ENCODE measurements around the gene PRDM5. TPM values are rescaled to one million over a fixed set of nuclear protein-coding genes. Genes with fewer than 3 reads are reported as not detected.

The PRDM5 gene
- total RNA-seq, 6 donors from 2014 or later, result 8.0 to 28.3 (median 18.9) TPM

- ATAC-seq (ENCODE audit: low FRiP score in 2 of 2) (peak in 1 of 2 donors; percentile 16), DNase-seq (no peak)
- H3K4me3 ChIP-seq, result no peak overlapping the region
- no peaks in the 10 kb centered on the region for H3K9me3 ChIP-seq
- H3K36me3 ChIP-seq, result no peaks in the 10 kb centered on the region
- H3K4me1 ChIP-seq, result peaks cover 0 to 3% (median 0%) of the 10 kb centered on the region in 4 donors
- H3K27ac ChIP-seq, result no peak overlapping the region
- 83% methylated on average over 1 to 4 of the region's 4 CpGs for WGBS, 2 donors
- TF ChIP-seq CTCF (IDR thresholded peaks at IDR 0.05) (no peak), POLR2AphosphoS5 (IDR thresholded peaks at IDR 0.05) (no peak), POLR2A (IDR thresholded peaks at IDR 0.05) (no peak)
- no peaks in the 10 kb centered on the region for H3K27me3 ChIP-seq
Observed at GRCh38 chr4:120874792-120875774, 47.4 kb downstream of the PRDM5 start.

- no peak for TF ChIP-seq CTCF (IDR thresholded peaks at IDR 0.05)
- no peak for TF ChIP-seq POLR2AphosphoS5 (IDR thresholded peaks at IDR 0.05)
- TF ChIP-seq EP300 (IDR thresholded peaks at IDR 0.05), result no peak
- no peak for TF ChIP-seq POLR2A (IDR thresholded peaks at IDR 0.05)
- no peaks in the 10 kb centered on the region for H3K27me3 ChIP-seq
- H3K27ac ChIP-seq, result no peak overlapping the region
- ATAC-seq (ENCODE audit: low FRiP score in 2 of 2) (no peak), DNase-seq (no peak)
- peaks cover 0 to 6% (median 2%) of the 10 kb centered on the region in 4 donors for H3K4me1 ChIP-seq
- H3K36me3 ChIP-seq, result no peaks in the 10 kb centered on the region
- H3K4me3 ChIP-seq, result no peak overlapping the region
- 68 to 80% methylated on average over 1 of the region's 1 CpG for WGBS, 2 donors
- no peaks in the 10 kb centered on the region for H3K9me3 ChIP-seq
Observed at GRCh38 chr4:120873554-120873953, 49.0 kb downstream of the PRDM5 start.

GRCh38 chr4:120871173-120871572 is 51.4 kb downstream of the PRDM5 start:
- no peaks in the 10 kb centered on the region for H3K27me3 ChIP-seq
- DNase-seq (no peak), ATAC-seq (ENCODE audit: low FRiP score in 2 of 2) (no peak)
- 89 to 95% methylated on average over 4 of the region's 4 CpGs for WGBS, 2 donors
- peaks cover 0 to 6% (median 2%) of the 10 kb centered on the region in 4 donors for H3K4me1 ChIP-seq
- H3K9me3 ChIP-seq, result no peaks in the 10 kb centered on the region
- no peak overlapping the region for H3K4me3 ChIP-seq
- TF ChIP-seq POLR2AphosphoS5 (IDR thresholded peaks at IDR 0.05), result no peak
- TF ChIP-seq EP300 (IDR thresholded peaks at IDR 0.05), result no peak
- no peak for TF ChIP-seq POLR2A (IDR thresholded peaks at IDR 0.05)
- TF ChIP-seq CTCF (IDR thresholded peaks at IDR 0.05), result no peak
- no peak overlapping the region for H3K27ac ChIP-seq
- no peaks in the 10 kb centered on the region for H3K36me3 ChIP-seq

- ATAC-seq (ENCODE audit: low FRiP score in 2 of 2) (no peak), DNase-seq (no peak)
- no peaks in the 10 kb centered on the region for H3K36me3 ChIP-seq
- no peak overlapping the region for H3K27ac ChIP-seq
- TF ChIP-seq CTCF (IDR thresholded peaks at IDR 0.05), result no peak
- no peak for TF ChIP-seq EP300 (IDR thresholded peaks at IDR 0.05)
- no peak for TF ChIP-seq POLR2AphosphoS5 (IDR thresholded peaks at IDR 0.05)
- TF ChIP-seq POLR2A (IDR thresholded peaks at IDR 0.05), result no peak
- H3K4me3 ChIP-seq, result no peak overlapping the region
- no peaks in the 10 kb centered on the region for H3K9me3 ChIP-seq
- peaks cover 0 to 6% (median 2%) of the 10 kb centered on the region in 4 donors for H3K4me1 ChIP-seq
- WGBS, 2 donors, result 66 to 71% methylated on average over 3 of the region's 3 CpGs
- no peaks in the 10 kb centered on the region for H3K27me3 ChIP-seq
Observed at GRCh38 chr4:120870279-120870673, 52.2 kb downstream of the PRDM5 start.
